ENCODE data around the gene ZNF697. TPM values are rescaled to one million over a fixed set of nuclear protein-coding genes. Genes with fewer than 3 reads are reported as not detected.

ZNF697 gene
- total and polyA plus RNA-seq, 9 of the 15 experiments (the other 6 are each of a cell fraction or from before 2014, with no cell fraction given) = 2.1 to 13.6 (median 8.3) TPM

DNA sequence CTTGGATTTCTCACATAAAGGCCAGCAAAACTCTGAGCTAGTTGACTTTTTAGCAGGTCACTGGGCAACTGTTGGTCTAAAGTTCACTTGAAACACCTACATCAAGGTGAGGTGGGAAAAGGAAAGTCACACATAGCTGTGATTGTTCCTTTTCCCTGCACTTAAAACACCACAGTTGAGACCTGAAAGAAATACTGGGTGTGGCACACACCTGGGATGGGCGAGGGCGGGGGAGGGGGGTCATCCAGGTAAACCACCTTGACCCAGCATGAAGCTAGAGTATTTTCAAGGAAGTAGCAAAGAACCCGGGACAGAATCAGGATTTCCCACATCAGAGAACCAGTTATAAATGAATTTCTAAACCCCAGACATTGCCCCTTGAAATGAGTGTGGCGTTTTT is 26.4 kb downstream of the ZNF697 start:
- Histone ChIP-seq H3K4me3 (no peak overlapping the region), H3K27ac (ENCODE audit: extremely low read depth, low read depth, low read length) (no peak overlapping the region), H4K20me1 (replicated peaks; ENCODE audit: control insufficient read depth, insufficient read depth, low read length) (no peaks in the 10 kb centered on the region), H2AFZ (ENCODE audit: low read depth, low read length) (no peak overlapping the region), H3K9ac (ENCODE audit: insufficient read depth in 1 of 2, low read depth in 2 of 2, low read length in 2 of 2) (no peak overlapping the region), H3K79me2 (ENCODE audit: control insufficient read depth, insufficient read depth, low read length) (no peaks in the 10 kb centered on the region), H3K4me1 (replicated peaks in 1 of 2; ENCODE audit: control insufficient read depth in 2 of 2, insufficient read depth in 2 of 2, low read length in 2 of 2) (no peaks in the 10 kb centered on the region; a peak in 1 of 5 replicates), H3K27me3 (ENCODE audit: control insufficient read depth in 2 of 2, insufficient read depth in 2 of 2, low read length in 2 of 2) (peaks cover 0 to 2% of the 10 kb centered on the region in 2 experiments; a peak in 1 of 5 replicates), H3K4me2 (ENCODE audit: insufficient read depth, low read length) (no peak overlapping the region), H3K36me3 (ENCODE audit: control insufficient read depth, insufficient read depth, low read length) (peaks cover 23% of the 10 kb centered on the region), H3K9me1 (ENCODE audit: control insufficient read depth, insufficient read depth, low read length) (peaks cover 8% of the 10 kb centered on the region), H3K9me3 (replicated peaks; ENCODE audit: control insufficient read depth, insufficient read depth, low read depth, low read length) (no peaks in the 10 kb centered on the region)
- DNase-seq (ENCODE audit: extremely low read depth in 1 of 4, low spot score in 3 of 4) (no peak), ATAC-seq (no peak), FAIRE-seq (no peak)
- BruUV-seq (replicated peaks) = no TSS peak
- intact Hi-C loops (cut with micrococcal nuclease) = no loop called here
- POLR2A ChIA-PET = interaction anchor here (0.7 to 1.5 kb wide), 5 partner anchors 8 to 53 kb away, joined by 3 to 5 read pairs (median 4); no protein-coding TSS in a partner anchor
- WGBS (ENCODE audit: insufficient coverage, low coverage, missing lambda C conversion rate) = 62% methylated on average over 4 of the region's 4 CpGs
- in situ Hi-C loops (cut with MboI) = no loop called here
- CTCF ChIA-PET (ENCODE audit: low intra/inter-chr PET ratio) = no interaction called here
- TF ChIP-seq KLF6 (CRISPR knock-in tag; IDR thresholded peaks at IDR 0.05; ENCODE audit: borderline replicate concordance) (no peak), PURB (CRISPR knock-in tag; IDR thresholded peaks at IDR 0.05; ENCODE audit: low read depth) (no peak)
- TF ChIP-seq, protein P1, sequence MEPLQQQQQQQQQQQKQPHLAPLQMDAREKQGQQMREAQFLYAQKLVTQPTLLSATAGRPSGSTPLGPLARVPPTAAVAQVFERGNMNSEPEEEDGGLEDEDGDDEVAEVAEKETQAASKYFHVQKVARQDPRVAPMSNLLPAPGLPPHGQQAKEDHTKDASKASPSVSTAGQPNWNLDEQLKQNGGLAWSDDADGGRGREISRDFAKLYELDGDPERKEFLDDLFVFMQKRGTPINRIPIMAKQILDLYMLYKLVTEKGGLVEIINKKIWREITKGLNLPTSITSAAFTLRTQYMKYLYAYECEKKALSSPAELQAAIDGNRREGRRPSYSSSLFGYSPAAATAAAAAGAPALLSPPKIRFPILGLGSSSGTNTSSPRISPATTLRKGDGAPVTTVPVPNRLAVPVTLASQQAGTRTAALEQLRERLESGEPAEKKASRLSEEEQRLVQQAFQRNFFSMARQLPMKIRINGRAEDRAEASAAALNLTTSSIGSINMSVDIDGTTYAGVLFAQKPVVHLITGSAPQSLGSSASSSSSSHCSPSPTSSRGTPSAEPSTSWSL (CRISPR knock-in tag; IDR thresholded peaks at IDR 0.05; ENCODE audit: borderline replicate concordance) = no peak
